ENCODE data around the gene FNDC3B.

Gene FNDC3B

GRCh38 chr3:172073262-172073915 lies 34.0 kb downstream of the FNDC3B start:
- DNase-seq (ENCODE audit: low read depth in 3 of 3) = no peak

GRCh38 chr3:172074032-172074431 lies 34.7 kb downstream of the FNDC3B start:
- no peak for DNase-seq (ENCODE audit: low read depth in 3 of 3)

GRCh38 chr3:172074586-172074985 lies 35.2 kb downstream of the FNDC3B start:
- no peak for DNase-seq (ENCODE audit: low read depth in 3 of 3)

- no peak for DNase-seq (ENCODE audit: low read depth in 3 of 3)
These were observed 36.8 kb downstream of the FNDC3B start for GRCh38 chr3:172076212-172076611.

GRCh38 chr3:172077197-172077757 lies 37.9 kb downstream of the FNDC3B start:
- DNase-seq (ENCODE audit: low read depth in 3 of 3) = no peak

GRCh38 chr3:172078244-172078643 lies 38.9 kb downstream of the FNDC3B start:
- DNase-seq (ENCODE audit: low read depth in 3 of 3) = no peak

GRCh38 chr3:172078721-172079120 lies 39.3 kb downstream of the FNDC3B start:
- DNase-seq (ENCODE audit: low read depth in 3 of 3) = no peak

GRCh38 chr3:172079326-172079976 lies 40.1 kb downstream of the FNDC3B start:
- DNase-seq (ENCODE audit: low read depth in 3 of 3) = no peak

GRCh38 chr3:172080503-172080902 lies 41.1 kb downstream of the FNDC3B start:
- DNase-seq (ENCODE audit: low read depth in 3 of 3) = no peak

- DNase-seq (ENCODE audit: low read depth in 3 of 3) = no peak
These were observed 42.9 kb downstream of the FNDC3B start for GRCh38 chr3:172082269-172082668.

- no peak for DNase-seq (ENCODE audit: low read depth in 3 of 3)
These were observed 43.6 kb downstream of the FNDC3B start for GRCh38 chr3:172082820-172083513.

- no peak for DNase-seq (ENCODE audit: low read depth in 3 of 3)
These were observed 44.6 kb downstream of the FNDC3B start for GRCh38 chr3:172083995-172084409.

GRCh38 chr3:172084871-172085556 lies 45.6 kb downstream of the FNDC3B start:
- no peak for DNase-seq (ENCODE audit: low read depth in 3 of 3)

- DNase-seq (ENCODE audit: low read depth in 3 of 3) = no peak
These were observed 46.1 kb downstream of the FNDC3B start for GRCh38 chr3:172085557-172085895.

- DNase-seq (ENCODE audit: low read depth in 3 of 3) = no peak
These were observed 46.7 kb downstream of the FNDC3B start for GRCh38 chr3:172086071-172086470.

GRCh38 chr3:172087198-172087597 lies 47.8 kb downstream of the FNDC3B start:
- DNase-seq (ENCODE audit: low read depth in 3 of 3) = no peak

GRCh38 chr3:172087602-172088580 lies 48.5 kb downstream of the FNDC3B start:
- DNase-seq (ENCODE audit: low read depth in 3 of 3) = no peak

- DNase-seq (ENCODE audit: low read depth in 3 of 3) = no peak
These were observed 49.9 kb downstream of the FNDC3B start for GRCh38 chr3:172089250-172089649.

GRCh38 chr3:172090035-172090434 lies 50.7 kb downstream of the FNDC3B start:
- DNase-seq (ENCODE audit: low read depth in 3 of 3) = no peak

GRCh38 chr3:172092658-172093057 lies 53.3 kb downstream of the FNDC3B start:
- no peak for DNase-seq (ENCODE audit: low read depth in 3 of 3)

All from stimulated activated CD4-positive, alpha-beta T cell treated with anti-CD3 and anti-CD28 coated beads, TNF-alpha, amount 100 ng/mL, for 48 hours (primary cell).